22Rv1 (cell line): ENCODE measurements around the gene KLK2.

ENCODE experiments used
- CTCF ChIP-seq: fragments of 450-650 bp; IDR thresholded peaks from 2 replicates; pipeline ENCODE4 v1.5.1; 2017; ENCODE audit warnings: mild to moderate bottlenecking
- ZFX ChIP-seq: fragments of 450-650 bp; IDR thresholded peaks from 2 replicates; pipeline ENCODE4 v1.6.1; 2017; ENCODE audit warnings: antibody characterized with exemption, borderline replicate concordance

GRCh38 chr19:50858886-50859285, 14.4 kb upstream of the KLK2 start:
- TF ChIP-seq CTCF (no peak; the same call in none of the 2 replicates), ZFX (no peak)
